ENCODE measurements around the gene COL27A1.

The COL27A1 gene

GRCh38 chr9:114300153-114300845, 145.0 kb downstream of the COL27A1 start:
- no peak for DNase-seq (ENCODE audit: low read depth)
- TF ChIP-seq CTCF (IDR thresholded peaks at IDR 0.05; ENCODE audit: low read depth, low read length) (no peak), MAX (IDR thresholded peaks at IDR 0.05; ENCODE audit: low read depth, low read length) (no peak), POLR2A (IDR thresholded peaks at IDR 0.05; ENCODE audit: extremely low read depth, insufficient read length) (no peak), MYC (IDR thresholded peaks at IDR 0.05; ENCODE audit: low read depth, low read length) (no peak)
- no peak overlapping the region for H3K4me3 ChIP-seq (ENCODE audit: low read depth, low read length)

GRCh38 chr9:114300846-114301797, 145.8 kb downstream of the COL27A1 start:
- no peak for DNase-seq (ENCODE audit: low read depth)
- H3K4me3 ChIP-seq (ENCODE audit: low read depth, low read length): no peak overlapping the region
- TF ChIP-seq MAX (IDR thresholded peaks at IDR 0.05; ENCODE audit: low read depth, low read length) (no peak), POLR2A (IDR thresholded peaks at IDR 0.05; ENCODE audit: extremely low read depth, insufficient read length) (no peak), CTCF (IDR thresholded peaks at IDR 0.05; ENCODE audit: low read depth, low read length) (no peak), MYC (IDR thresholded peaks at IDR 0.05; ENCODE audit: low read depth, low read length) (no peak)

GRCh38 chr9:114301798-114302565, 146.6 kb downstream of the COL27A1 start:
- TF ChIP-seq POLR2A (IDR thresholded peaks at IDR 0.05; ENCODE audit: extremely low read depth, insufficient read length) (no peak), MAX (IDR thresholded peaks at IDR 0.05; ENCODE audit: low read depth, low read length) (no peak), MYC (IDR thresholded peaks at IDR 0.05; ENCODE audit: low read depth, low read length) (no peak), CTCF (IDR thresholded peaks at IDR 0.05; ENCODE audit: low read depth, low read length) (no peak)
- no peak for DNase-seq (ENCODE audit: low read depth)
- H3K4me3 ChIP-seq (ENCODE audit: low read depth, low read length): no peak overlapping the region

- no peak for DNase-seq (ENCODE audit: low read depth)
- no peak overlapping the region for H3K4me3 ChIP-seq (ENCODE audit: low read depth, low read length)
- TF ChIP-seq CTCF (IDR thresholded peaks at IDR 0.05; ENCODE audit: low read depth, low read length): no peak
- no peak for TF ChIP-seq MAX (IDR thresholded peaks at IDR 0.05; ENCODE audit: low read depth, low read length)
- no peak for TF ChIP-seq MYC (IDR thresholded peaks at IDR 0.05; ENCODE audit: low read depth, low read length)
- no peak for TF ChIP-seq POLR2A (IDR thresholded peaks at IDR 0.05; ENCODE audit: extremely low read depth, insufficient read length)
Observed at GRCh38 chr9:114302727-114303126, 147.4 kb downstream of the COL27A1 start.

- TF ChIP-seq CTCF (IDR thresholded peaks at IDR 0.05; ENCODE audit: low read depth, low read length) (no peak), POLR2A (IDR thresholded peaks at IDR 0.05; ENCODE audit: extremely low read depth, insufficient read length) (no peak), MAX (IDR thresholded peaks at IDR 0.05; ENCODE audit: low read depth, low read length) (no peak), MYC (IDR thresholded peaks at IDR 0.05; ENCODE audit: low read depth, low read length) (no peak)
- no peak for DNase-seq (ENCODE audit: low read depth)
- H3K4me3 ChIP-seq (ENCODE audit: low read depth, low read length): no peak overlapping the region
Observed at GRCh38 chr9:114303571-114303970, 148.2 kb downstream of the COL27A1 start.

Data from NB4 (cell line).